Measurements from ENCODE around the gene ELAVL4. TPM values are rescaled to one million over a fixed set of nuclear protein-coding genes. Genes with fewer than 3 reads are reported as not detected.
A peak's percentile ranks its signal among the peaks of the same experiment; 100 is the strongest.

Gene ELAVL4
- total RNA-seq, 2 donors from 2014 or later = 0.28 to 1.4 TPM

DNA sequence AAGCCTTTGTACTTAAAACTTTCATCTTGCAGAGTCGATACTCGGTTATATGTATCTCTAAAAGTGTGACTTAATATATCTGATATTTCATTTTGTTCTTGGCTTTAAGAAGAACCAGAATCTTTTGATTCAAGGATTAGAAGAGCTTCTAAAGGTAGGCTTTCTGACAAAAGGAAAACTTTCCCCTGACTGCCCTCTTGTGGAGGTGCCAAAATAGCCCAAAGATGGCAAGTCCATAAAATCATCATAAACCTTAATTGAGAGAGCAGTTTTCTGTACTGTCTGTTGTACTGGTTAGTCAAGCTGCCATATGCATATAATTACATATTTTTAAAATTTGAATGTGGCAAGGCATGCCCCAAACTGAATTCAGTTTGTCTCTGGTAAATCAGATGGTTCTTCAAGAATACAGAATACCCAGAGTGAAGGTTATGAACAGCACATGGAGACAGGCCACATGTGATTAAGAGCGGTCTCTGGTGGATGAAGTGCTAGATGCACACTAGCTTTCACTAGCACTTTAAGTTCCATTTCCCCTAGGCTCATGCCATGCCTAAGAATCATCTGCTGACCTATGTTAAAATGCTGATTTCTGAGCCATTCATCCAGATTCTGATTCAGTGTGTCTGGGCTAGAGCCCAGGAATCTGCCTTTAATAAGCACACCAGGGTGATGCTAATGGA is 27.7 kb upstream of the ELAVL4 start:
- Histone ChIP-seq H3K9me3 (no peaks in the 10 kb centered on the region), H3K27me3 (no peaks in the 10 kb centered on the region), H3K36me3 (no peaks in the 10 kb centered on the region), H3K4me1 (no peaks in the 10 kb centered on the region), H3K27ac (no peak overlapping the region), H3K4me3 (no peak overlapping the region)
- DNase-seq (ENCODE audit: low spot score) = no peak
- peak; percentile 18 to 62 for TF ChIP-seq CTCF (IDR thresholded peaks at IDR 0.05)

- Histone ChIP-seq H3K4me3 (no peak overlapping the region), H3K9me3 (no peaks in the 10 kb centered on the region), H3K4me1 (no peaks in the 10 kb centered on the region), H3K36me3 (no peaks in the 10 kb centered on the region), H3K27me3 (no peaks in the 10 kb centered on the region), H3K27ac (no peak overlapping the region)
- no peak for TF ChIP-seq CTCF (IDR thresholded peaks at IDR 0.05)
- no peak for DNase-seq (ENCODE audit: low spot score)
Measured at GRCh38 chr1:50084389-50084788, 24.3 kb upstream of the ELAVL4 start.

GRCh38 chr1:50091068-50091467 is 17.7 kb upstream of the ELAVL4 start:
- no peak for TF ChIP-seq CTCF (IDR thresholded peaks at IDR 0.05)
- Histone ChIP-seq H3K4me1 (no peaks in the 10 kb centered on the region), H3K36me3 (no peaks in the 10 kb centered on the region), H3K9me3 (no peaks in the 10 kb centered on the region), H3K27me3 (no peaks in the 10 kb centered on the region), H3K27ac (no peak overlapping the region), H3K4me3 (no peak overlapping the region)
- DNase-seq (ENCODE audit: low spot score) = no peak

GRCh38 chr1:50095716-50096115 is 13.0 kb upstream of the ELAVL4 start:
- DNase-seq (ENCODE audit: low spot score) = no peak
- Histone ChIP-seq H3K4me1 (no peaks in the 10 kb centered on the region), H3K9me3 (no peaks in the 10 kb centered on the region), H3K27me3 (no peaks in the 10 kb centered on the region), H3K36me3 (no peaks in the 10 kb centered on the region), H3K27ac (no peak overlapping the region), H3K4me3 (no peak overlapping the region)
- TF ChIP-seq CTCF (IDR thresholded peaks at IDR 0.05) = no peak

DNA sequence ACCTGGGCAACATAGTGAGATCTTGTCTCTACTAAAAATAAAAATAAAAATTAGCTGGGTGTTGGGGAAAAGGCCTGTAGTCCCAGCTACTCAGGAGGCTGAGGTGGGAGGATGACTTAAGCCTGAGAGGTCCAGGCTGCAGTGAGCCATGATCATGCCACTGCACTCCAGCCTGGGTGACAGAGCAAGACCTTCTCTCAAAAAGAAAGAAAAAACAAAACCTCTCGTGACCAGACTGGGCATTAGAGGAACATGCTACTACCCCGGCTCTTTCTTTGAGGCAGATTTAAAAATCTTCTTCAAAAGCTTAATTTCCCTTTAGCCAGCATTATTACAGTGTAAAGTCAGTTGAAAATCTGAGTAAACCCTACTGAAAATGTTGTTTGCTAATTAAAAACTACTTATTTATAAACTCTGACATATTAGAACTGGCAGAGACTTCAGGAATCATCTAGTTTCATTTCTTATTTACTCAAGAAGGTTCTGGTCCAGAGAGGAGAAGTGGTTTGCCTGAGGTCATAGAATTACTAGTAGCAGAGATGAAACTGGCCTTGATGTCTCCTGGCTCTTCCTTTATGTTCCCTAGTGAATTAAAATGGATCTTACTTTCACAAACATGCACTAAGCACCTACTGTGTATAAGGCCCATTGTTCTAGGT is 11.6 kb upstream of the ELAVL4 start:
- H3K4me1 ChIP-seq = no peaks in the 10 kb centered on the region
- no peak for TF ChIP-seq CTCF (IDR thresholded peaks at IDR 0.05)
- no peak overlapping the region for H3K27ac ChIP-seq
- no peaks in the 10 kb centered on the region for H3K9me3 ChIP-seq
- no peak for DNase-seq (ENCODE audit: low spot score)
- no peaks in the 10 kb centered on the region for H3K36me3 ChIP-seq
- H3K27me3 ChIP-seq = no peaks in the 10 kb centered on the region
- H3K4me3 ChIP-seq = no peak overlapping the region
